Activated naive CD4-positive, alpha-beta T cell treated with anti-CD3 and anti-CD28 coated beads, Interleukin-2, amount 50 U/mL, for 16 hours (primary cell): ENCODE results near the gene MERTK.
"Not testable (repeated sequence)": the region's sequence is repeated elsewhere in the genome, so short reads cannot be mapped to it uniquely, and the experiment has no call there.

Source experiments
- DNase-seq: peaks from one replicate; pipeline ENCODE4 v3.0.0-alpha.2; 2020

MERTK gene

DNA sequence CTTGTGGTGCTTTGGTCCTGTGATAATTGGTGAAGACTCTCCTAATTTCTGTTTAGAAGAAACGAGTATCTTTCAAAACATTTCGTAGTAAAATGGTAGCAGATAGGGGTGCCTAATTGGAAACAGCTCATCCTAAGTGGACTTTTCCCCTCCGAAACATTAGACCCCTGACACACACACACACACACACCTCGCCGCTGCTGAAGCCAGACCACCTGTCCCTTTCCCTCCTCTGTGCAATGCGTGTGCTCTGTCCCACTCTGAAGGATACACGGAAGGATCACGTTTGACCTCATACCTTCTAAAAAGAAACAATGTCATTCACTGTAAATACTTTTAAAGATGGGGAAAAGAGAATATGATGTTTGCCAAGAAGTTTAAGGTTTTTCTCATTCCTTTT is 120.4 kb downstream of the MERTK start:
- DNase-seq, result no peak

DNA sequence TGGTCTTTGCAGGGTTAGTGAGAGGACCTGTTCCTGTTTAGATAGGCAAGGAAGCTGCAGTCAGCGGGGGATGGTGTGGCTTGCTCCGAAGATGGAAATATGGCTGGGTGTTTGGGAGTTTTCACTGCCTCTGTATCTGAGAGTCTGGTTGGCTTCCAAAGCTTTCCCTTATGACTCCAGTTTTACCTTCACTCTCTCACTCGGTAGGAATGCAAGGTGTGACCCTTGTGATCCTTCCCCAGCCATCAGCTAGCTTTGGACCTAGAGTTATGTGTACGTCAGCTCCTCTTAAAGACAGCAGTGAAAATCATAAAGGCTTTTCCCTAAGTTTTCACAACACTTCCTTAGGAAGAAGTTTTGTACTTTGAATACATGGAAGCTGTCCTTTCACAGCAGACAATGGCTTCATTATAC is 121.2 kb downstream of the MERTK start:
- no peak for DNase-seq

DNA sequence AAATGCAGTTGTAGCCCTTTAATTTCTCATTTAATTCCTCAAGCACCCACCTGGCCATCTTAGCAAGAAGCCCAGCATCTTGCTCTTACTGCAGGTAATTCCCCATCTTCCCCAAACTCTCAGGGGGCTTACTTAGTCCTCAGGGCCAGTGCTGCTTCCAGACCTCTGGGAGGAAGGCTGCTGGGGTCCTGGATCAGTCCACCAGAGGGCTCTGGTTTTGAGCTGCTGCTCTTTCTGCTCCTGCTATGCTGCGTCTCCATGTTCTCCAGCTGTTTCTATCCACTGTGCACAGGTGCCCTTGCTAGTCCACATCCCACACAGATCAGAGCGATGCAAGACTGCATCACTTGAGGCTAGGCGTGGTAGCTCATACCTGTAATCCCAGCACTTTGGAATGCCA is 122.2 kb downstream of the MERTK start:
- DNase-seq, result no peak

DNA sequence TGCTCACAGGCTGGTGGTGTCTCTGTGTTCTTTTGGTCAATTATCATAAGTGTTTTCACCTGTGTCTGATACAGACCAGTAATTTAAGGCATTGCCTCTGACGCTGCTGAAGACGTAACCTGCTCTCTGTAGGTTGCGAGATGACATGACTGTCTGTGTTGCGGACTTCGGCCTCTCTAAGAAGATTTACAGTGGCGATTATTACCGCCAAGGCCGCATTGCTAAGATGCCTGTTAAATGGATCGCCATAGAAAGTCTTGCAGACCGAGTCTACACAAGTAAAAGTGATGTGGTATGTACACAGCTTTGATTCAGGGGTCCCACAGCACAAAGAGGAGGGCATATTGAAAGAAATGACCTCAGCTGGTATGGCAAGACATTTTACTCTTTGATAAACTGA is 122.9 kb downstream of the MERTK start:
- DNase-seq, result no peak

DNA sequence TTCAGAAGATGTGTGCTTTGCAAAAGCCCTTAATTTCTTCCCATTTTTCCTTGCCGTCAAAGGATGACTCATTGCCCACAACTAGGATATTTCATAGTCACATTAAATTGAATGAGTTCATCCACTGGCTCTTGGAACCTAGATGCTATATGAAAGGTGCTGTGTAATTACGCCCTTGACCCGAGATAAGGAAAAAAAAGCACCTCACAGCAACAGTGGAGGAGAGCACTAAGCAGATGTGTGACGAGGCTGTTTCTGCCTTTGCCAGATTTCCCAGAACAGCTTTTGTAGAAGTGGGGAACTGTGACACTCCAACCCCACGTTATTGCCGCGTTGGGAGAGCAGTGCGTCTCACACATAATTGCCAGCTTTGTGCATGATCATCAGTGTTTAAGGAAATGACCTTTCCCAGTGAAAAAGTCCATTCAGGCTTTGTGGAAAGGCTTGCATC is 123.4 kb downstream of the MERTK start:
- no peak for DNase-seq

DNA sequence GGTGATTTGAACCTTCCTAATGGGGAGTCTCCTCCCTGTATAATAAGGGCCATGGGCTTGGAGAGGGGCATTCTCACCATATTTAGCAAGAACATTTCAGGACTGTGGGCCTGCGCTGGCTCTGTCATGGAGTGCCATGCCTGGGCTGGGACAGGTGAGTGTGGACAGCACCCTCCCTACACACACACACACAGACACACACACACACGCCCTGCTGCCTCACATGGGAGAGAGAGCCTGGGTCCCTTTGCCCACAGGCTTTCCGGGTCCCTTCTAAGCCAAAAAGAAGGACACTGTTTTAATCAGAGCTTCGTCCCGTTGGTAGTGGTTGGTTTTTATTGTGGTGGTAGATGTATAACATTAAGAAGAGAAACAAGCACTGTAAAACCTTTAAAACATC is 125.3 kb downstream of the MERTK start:
- no peak for DNase-seq

DNA sequence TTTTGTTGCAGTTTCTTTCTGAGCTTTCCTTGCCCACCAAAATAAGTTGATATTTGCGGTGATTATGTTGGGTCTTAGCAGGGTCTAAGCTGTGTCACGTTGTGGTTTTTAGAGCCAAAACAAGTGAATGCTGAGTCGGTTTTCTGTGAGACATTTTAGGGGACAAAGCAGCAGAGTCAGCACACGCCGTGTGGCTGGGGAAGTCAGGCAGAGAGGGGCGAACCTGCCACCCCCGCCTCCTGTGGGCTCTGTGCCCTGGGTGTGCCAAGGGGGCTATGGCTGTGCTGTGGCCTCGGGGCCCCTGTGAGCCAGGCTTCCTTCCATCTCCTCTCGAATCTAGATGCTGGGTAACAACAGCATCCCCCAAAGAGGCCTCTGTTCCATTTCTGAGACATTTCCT is 125.8 kb downstream of the MERTK start:
- no peak for DNase-seq

DNA sequence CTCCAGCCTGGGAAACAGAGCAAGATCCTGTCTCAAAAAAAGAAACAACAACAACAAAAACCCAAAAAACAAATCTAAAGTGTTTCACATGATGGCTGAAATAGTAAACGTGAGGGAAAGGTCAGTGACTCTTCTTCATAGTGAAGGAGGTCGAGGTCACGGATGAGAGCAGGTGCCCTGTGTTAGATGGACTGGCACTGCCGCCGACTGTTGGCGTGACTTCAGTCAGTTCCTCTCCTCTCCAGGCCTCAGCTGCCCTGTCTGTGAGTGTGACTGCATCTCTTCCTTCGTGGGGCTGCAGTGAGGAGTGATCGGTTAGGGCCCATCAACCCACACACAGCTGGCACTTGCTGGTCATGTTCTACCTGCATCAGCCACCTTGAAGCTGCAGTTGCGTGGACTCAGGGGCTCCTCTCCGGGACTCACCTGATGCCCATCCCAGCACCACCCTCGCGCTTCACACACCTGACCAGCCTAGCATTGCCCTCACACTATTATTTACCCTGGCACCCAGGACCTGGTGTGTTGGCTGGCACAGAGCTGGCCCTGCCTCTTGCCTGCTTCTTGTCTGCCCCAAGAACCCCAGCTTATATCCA is 126.6 kb downstream of the MERTK start:
- no peak for DNase-seq

DNA sequence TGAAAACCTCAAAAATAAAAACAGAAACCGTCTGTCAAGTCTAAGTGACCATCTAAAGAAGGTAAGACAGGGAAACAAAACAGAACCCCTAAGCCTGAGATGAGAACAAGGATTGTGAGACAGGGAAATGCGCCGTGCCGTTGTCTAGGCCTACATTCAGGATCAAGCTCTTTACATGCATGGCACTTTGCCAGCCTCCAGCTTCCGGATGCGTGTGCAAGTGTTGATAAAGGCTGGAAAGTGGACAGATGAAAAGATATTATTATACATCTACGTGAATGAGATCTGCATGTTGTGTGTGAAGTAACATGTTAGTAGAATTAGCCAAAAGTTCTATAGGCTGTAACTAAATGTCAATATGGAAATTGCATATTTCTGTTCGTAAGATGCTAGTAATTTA is 128.1 kb downstream of the MERTK start:
- no peak for DNase-seq

DNA sequence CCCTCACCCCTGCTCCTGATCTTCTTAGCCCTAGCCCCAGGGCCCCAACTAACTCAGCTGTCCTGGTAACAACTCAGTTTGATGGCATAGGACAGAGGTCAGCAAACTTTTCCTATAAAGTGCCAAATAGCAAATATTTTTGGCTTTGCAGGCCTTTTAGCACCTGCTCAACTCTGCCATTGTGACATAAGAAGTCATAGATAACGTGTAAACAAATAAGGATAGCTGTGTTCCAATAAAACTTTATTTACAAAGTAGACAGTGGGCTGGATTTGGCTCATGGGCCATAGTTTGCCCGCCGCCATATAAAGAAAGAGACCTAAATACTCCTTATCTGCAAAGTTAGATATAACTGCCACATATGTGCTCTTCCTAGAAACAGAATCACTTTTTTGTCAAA is 129.4 kb downstream of the MERTK start:
- no peak for DNase-seq

DNA sequence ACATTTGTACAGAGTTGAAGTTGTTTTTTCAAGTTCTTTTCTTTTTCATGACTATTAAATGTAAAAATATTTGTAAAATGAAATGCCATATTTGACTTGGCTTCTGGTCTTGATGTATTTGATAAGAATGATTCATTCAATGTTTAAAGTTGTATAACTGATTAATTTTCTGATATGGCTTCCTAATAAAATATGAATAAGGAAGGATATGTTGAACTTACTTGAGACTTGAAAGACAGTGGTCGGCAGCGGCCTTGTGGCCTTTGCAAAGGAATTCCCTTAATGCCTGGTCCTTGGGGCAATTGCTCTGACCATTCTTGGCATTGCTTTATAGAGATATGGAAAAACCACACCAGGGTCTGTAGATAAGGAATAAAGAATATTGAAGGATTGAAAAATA is 130.8 kb downstream of the MERTK start:
- no peak for DNase-seq

DNA sequence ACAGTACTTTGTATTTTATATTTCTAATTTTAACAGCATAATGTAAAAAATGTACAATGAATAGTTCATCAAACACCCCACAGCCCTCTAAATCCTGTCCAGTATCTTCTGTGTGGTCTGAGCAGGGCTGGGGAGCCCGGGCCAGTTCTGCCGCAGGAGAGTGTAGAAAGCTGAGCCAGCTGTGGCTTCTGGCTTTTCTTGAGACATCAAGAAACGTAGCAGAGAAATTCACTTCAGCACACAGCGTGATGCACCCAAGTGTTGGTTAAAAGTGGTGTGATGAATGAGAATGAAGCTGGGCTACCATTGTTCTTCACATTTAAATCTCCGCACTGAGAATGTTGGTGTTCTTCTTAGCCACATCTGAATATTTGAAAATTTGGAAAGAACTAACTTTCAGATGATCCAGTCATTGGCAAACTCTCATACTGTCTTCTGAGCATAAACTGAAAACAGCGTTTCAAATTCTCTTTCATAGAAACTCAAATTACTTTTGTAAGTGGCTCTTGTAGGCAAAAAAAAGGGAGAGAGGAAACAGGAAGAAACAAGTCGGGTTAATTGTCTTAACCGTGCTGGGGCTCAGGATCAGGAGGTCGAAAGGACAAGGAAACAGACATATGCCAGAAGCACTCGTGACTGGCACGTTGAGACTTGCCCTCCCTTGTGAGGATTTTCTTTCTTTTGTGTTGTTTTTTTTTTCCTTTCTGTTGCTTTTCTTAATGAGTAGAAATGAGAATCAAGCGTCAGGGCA is 133.2 kb downstream of the MERTK start:
- no peak for DNase-seq

DNA sequence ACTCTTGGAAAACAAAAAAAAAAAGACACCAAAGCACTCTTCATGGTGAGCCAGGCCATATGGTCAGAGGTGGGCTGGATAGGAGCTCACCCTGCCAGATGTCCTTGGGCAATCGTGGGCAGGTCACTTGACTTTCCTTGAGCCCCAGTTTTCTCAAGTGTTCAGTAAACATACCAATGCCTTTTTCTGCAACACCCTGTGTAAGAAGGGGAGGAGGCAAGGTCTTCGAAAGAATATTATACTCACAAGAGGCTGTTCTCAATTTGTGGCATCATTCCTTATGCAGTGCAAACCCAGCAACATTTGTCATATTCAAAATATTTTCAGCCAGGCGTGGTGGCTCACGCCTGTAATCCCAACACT is 133.8 kb downstream of the MERTK start:
- no peak for DNase-seq

DNA sequence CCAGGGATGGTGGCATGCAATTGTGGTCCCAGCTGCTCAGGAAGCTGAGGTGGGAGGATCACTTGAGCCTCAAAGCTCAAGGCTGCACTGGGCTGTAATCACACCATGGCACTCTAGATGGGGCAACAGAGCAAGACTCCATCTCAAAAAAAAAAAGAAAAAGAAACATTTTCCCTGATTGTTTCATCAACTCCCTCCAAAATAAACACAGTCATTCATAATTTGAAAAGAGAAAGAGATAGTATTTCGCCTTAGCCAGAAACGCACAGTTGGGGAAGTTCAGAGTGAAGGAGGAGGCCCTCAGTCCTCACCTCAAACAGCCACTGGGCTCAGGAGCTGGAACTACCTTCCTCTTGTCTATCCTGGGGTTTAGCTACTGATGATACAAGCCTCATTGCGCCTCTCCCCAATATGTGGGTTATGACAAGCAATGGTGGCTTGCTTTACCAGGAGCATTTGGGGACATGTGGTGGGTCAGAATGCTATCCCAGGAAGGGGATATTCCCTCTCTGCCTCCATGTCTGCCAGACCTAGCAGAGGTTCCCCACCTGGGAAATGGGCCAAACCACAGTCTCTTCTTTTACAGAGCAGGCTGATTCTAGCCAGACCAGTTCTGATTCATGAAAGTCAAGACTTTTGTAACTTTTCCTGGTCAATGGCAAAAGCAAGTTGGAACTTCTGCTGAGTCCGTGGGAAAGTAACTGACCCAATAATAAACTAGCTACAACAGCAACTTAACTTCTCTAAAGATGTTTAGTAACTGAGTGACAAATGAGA is 134.5 kb downstream of the MERTK start:
- no peak for DNase-seq

DNA sequence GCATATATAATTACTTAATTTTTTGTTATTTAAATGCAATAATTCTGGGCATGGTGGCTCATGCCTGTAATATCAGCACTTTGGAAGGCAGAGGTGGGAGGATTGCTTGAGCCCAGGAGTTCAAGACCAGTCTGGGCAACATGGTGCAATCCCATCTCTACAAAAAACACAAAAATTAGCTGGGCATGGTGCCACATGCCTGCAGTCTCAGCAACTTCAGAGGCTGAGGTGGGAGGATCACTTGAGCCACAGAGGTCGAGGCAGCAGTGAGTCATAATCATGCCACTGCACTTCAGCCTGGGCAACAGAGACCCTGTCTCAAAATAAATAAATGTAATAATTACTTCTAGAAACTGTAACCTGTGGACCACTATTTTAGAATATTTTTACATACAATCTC is 135.2 kb downstream of the MERTK start:
- no peak for DNase-seq

DNA sequence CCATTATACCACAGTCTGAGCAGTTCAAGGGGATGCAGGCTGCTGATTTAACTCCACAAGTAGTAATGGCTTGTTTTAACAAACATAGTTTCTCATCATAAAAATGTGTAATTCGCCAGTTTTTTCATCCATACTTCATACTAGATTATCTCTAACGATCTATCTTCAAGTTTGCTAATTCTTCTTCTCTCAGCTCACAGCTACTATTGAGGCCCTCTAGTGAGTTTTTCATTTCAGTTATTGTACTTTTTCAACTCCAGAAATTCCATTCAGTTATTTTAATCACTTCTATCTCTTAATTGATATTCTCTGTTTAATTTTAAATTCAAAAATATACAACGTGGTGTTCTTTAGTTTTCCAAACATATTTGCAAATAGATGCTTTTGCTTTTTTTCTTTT is 136.5 kb downstream of the MERTK start:
- DNase-seq, result no peak

DNA sequence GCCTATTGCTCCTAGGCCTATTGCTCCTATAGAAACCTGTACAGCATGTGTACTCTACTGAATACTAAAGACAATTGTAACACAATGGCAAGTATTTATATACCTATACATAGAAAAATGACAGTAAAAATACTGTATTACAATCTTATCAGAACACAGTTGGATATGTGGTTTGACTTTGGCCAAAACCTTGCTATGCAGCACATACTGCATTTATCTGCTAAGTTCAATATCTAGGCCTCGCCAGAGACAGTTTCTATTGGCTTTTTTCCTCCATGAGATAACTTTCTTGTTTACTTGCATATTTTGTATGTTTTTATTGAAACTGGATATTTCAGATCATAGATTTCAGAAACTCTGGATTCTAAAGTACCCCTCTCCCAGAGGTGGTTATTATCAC is 137.4 kb downstream of the MERTK start:
- DNase-seq, result no peak

DNA sequence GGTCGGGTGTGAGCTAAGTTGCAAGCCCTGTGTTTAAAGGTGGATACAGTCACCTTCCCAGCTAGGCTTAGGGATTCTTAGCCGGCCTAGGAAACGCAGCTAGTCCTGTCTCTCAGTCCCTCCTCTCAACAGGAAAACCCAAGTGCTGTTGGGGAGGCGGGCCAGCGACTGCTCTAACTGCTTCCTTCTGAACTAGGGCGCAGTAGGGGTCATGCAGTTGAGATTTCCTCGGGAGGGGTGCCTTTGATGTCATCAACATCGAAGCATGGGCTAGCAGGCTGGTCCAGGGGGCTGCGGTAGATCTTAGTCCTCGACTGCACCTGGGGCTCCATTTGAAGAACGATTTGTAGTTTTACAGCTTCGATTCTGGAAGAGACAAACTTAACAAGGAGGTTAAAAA is 141.1 kb downstream of the MERTK start:
- DNase-seq, result not testable (repeated sequence)

DNA sequence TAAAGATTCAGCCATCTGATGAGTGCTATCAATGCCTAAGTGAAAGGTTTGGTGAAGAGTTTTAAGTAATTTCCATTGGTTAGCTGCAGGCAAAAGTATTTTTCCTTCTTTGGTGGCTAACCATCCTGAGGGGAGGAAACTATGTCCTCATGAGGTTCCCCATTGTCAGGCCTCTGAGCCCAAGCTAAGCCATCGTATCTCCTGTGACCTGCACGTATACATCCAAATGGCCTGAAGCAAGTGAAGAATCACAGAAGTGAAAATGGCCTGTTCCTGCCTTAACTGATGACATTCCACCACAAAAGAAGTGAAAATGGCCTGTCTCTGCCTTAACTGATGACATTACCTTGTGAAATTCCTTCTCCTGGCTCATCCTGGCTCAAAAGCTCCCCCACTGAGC is 141.7 kb downstream of the MERTK start:
- DNase-seq, result not testable (repeated sequence)

DNA sequence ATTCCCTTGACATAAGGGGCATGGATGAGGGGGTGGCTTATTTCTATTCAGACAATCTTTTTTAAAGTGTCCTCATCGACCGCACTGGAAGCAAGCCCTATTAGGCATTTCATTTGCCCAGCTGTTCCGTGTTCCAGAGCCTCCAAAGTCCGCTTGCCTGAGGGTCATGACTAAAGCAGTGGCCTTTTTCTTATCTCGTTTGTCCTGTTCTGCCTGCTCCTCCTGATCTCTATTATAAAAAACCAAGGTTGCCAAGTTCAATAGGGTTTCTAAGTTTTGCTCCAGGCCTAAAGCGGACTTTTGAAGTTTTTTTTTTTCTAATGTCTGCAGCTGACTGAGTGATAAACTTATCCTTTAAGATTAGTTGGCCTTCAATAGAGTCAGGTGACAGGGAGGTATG is 143.1 kb downstream of the MERTK start:
- DNase-seq, result not testable (repeated sequence)

DNA sequence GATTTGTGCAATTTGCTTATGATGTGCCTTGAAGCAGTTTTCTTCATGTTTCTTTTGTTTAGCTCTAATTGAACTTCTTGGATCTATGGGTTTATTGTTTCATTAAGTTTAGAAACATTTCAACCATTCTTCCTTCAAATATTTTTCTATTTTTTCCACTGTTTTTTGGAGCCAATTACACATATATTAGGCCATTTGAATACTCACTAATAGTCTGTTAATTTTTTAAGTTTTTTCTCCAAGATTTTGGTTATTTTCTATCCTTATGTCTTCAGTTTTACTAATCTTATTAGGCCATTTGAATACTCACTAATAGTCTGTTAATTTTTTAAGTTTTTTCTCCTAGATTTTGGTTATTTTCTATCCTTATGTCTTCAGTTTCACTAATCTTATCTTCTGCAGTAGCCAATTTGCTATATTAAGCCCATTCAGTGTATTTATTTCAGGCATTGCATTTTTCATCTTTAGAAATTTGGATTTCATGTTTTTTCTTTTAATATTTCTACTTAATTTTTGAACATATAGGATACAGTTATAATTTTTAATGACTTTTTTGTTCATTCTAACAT is 147.1 kb downstream of the MERTK start:
- DNase-seq, result no peak

DNA sequence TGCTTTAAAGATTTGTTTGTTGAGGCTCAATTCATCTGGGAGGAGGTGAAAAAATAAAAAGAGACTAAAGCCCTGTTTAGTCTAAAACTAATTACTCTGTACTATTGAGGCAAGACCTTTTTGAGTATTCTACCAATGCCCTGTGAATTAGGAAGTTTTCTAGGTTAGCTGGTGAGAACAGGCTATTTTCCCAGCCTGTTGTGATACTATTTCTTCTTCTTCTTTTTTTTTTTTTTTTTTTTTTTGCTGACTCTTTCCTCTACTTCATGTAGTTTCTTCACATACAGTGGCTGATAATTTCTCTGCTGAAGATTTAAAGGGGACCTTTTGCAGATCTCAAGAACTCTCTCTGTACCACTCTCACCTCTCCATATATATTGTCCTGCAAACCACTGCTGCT is 147.8 kb downstream of the MERTK start:
- no peak for DNase-seq

DNA sequence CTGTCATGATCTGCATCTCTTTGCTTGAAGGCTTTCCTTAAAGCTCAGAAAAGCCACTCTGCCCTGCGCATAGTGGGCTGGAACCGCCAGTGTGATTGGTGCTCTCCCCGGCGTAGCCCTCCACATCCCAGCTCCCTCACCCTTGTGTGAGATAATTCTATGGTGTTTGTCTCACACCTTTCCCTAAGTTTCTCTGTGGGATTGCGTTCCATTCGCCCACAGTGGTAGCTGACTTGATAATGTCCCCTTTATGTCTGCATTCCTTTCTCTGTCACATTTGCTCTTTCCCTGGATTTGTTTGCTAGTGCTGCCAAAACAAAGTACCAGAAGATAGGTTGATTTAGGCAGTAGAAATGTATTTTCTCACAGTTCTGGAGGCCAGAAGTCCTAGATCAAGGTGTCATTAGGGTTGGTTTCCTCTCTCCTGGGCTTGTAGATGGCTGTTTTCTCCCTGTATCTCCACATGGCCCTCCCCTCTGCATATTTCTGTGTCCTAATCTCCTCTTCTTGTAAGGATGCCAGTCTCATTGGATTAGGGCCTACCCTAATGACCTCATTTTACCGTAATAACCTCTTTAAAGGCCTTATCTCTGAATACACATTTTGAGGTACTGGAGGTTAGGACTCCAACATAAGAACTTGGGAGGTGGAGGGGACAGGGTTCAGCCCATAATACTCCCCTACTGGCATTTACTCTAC is 149.3 kb downstream of the MERTK start:
- no peak for DNase-seq
